GM15510 (cell line): ENCODE results near the gene PRR36.
A peak's percentile ranks its signal among the peaks of the same experiment; 100 is the strongest.

Experiments used
- POLR2A ChIP-seq: IDR thresholded peaks from 3 replicates; pipeline ENCODE4 v1.6.1; 2011; ENCODE audit warnings: borderline replicate concordance; ENCODE audit not compliant: insufficient read length; ENCODE audit errors: extremely low read depth

PRR36 gene

GRCh38 chr19:7916103-7916954 lies 42.1 kb upstream of the PRR36 start:
- TF ChIP-seq POLR2A = no peak

GRCh38 chr19:7915250-7916102 lies 41.3 kb upstream of the PRR36 start:
- no peak for TF ChIP-seq POLR2A

GRCh38 chr19:7914598-7915045 lies 40.4 kb upstream of the PRR36 start, which contains the start of gene TGFBR3L:
TSS of gene TGFBR3L (plus strand) at chr19:7914830.
- TF ChIP-seq POLR2A = no peak

- no peak for TF ChIP-seq POLR2A
These were observed 39.9 kb upstream of the PRR36 start for GRCh38 chr19:7914099-7914498.

- TF ChIP-seq POLR2A = no peak
These were observed 39.5 kb upstream of the PRR36 start for GRCh38 chr19:7913652-7914051.

- TF ChIP-seq POLR2A = no peak
These were observed 38.7 kb upstream of the PRR36 start for GRCh38 chr19:7912697-7913564.

- TF ChIP-seq POLR2A = no peak
These were observed 38.0 kb upstream of the PRR36 start for GRCh38 chr19:7912144-7912696.

- no peak for TF ChIP-seq POLR2A
These were observed 37.4 kb upstream of the PRR36 start for GRCh38 chr19:7911508-7912143.

- TF ChIP-seq POLR2A = peak; percentile 13
These were observed 36.4 kb upstream of the PRR36 start for GRCh38 chr19:7910321-7911161.

GRCh38 chr19:7909471-7910067 lies 35.4 kb upstream of the PRR36 start:
- no peak for TF ChIP-seq POLR2A

- TF ChIP-seq POLR2A = no peak
These were observed 34.7 kb upstream of the PRR36 start for GRCh38 chr19:7908742-7909461.
